ENCODE measurements around the gene FZD8. TPM values are rescaled to one million over a fixed set of nuclear protein-coding genes. Genes with fewer than 3 reads are reported as not detected.

Gene FZD8
- total and polyA plus RNA-seq, 5 donors from 2014 or later = 0.12 TPM; not detected in 4

DNA sequence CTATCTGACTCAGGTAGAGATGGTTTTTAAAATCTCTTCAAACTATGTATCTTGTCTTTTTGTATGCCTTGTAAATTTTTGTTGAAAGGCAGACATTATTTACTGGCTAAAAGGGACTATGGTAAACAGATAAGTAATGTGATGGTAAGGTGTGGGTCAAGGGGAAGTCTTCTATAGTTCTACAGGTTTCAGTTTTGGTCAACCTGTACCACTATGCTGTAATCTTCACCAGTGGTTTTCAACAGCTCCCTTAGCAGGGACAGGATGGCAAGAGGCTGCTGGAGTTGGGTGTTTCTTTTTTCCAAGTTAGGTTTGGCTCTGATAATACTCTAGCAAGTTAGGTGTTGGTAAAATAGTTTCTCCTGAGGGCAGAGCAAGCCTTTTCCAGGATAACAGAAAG lies 32.7 kb upstream of the FZD8 start:
- Mint-ChIP-seq H3K27ac (no peak overlapping the region), H3K27me3 (no peaks in the 10 kb centered on the region), H3K36me3 (no peaks in the 10 kb centered on the region), H3K9me3 (peaks cover 0 to 7% (median 3%) of the 10 kb centered on the region in 7 donors), H3K4me1 (no peaks in the 10 kb centered on the region), H3K4me3 (no peak overlapping the region)
- Histone ChIP-seq H3K4me3 (ENCODE audit: low read depth, low read length) (no peak overlapping the region), H3K36me3 (ENCODE audit: control insufficient read depth, insufficient read depth, low read length) (no peaks in the 10 kb centered on the region), H3K27ac (ENCODE audit: insufficient read depth, low read length, poor library complexity, severe bottlenecking) (no peak overlapping the region), H3K4me1 (ENCODE audit: control insufficient read depth, insufficient read depth, low read length, poor library complexity, severe bottlenecking) (no peaks in the 10 kb centered on the region), H3K27me3 (ENCODE audit: control insufficient read depth, insufficient read depth, low read length) (no peaks in the 10 kb centered on the region), H3K9me3 (ENCODE audit: control insufficient read depth in 2 of 2, low read length in 2 of 2) (no peaks in the 10 kb centered on the region)
- DNase-seq (no peak), ATAC-seq (ENCODE audit: low read depth in 2 of 2) (no peak)

DNA sequence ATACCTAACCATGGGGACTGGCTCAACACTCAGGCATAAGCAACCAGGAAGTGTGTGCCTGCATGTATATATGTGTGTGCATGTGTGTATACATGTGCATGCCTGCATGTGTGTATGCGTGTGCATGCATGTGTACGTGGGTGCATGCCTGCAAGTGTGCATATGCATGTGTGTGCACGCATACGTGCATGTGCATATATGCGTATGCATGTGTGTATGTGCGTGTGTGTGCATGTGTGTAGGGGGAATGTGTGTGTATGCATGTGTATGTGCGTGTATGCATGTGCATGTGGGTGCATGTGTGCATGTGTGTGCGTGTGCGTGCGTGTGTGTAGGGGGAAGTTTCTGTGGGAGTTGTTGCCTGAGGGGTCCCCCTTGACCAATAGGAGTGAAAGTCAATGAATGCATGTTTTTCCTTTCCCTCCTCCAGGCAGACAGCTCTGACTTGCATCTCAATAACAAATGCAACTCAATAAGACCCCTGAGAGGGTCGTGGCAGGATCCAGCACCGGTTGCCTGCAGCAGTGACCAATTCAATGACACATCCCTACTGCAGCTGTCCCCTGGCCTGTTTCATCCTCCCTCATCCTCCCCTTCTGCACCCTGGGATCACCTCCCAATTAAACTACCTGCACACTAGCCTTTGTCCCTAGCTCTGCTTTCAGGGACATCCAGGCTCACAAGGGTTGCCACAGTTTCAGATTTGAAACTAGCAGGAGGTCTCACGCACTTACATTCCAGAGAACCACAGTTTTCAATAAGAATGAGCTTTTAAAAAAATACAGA lies 27.0 kb upstream of the FZD8 start:
- Histone ChIP-seq H3K9me3 (ENCODE audit: control insufficient read depth in 2 of 2, low read length in 2 of 2) (no peaks in the 10 kb centered on the region), H3K27me3 (ENCODE audit: control insufficient read depth, insufficient read depth, low read length) (no peaks in the 10 kb centered on the region), H3K4me1 (ENCODE audit: control insufficient read depth, insufficient read depth, low read length, poor library complexity, severe bottlenecking) (no peaks in the 10 kb centered on the region), H3K27ac (ENCODE audit: insufficient read depth, low read length, poor library complexity, severe bottlenecking) (no peak overlapping the region), H3K36me3 (ENCODE audit: control insufficient read depth, insufficient read depth, low read length) (no peaks in the 10 kb centered on the region), H3K4me3 (ENCODE audit: low read depth, low read length) (no peak overlapping the region)
- H3K27ac Mint-ChIP-seq = peak overlapping the region in 1 of 3 donors; percentile 62
- ATAC-seq (ENCODE audit: low read depth in 2 of 2) = no peak
- no peaks in the 10 kb centered on the region for H3K27me3 Mint-ChIP-seq
- peaks cover 0 to 4% (median 0%) of the 10 kb centered on the region in 4 donors for H3K4me1 Mint-ChIP-seq
- DNase-seq = no peak
- peaks cover 0 to 15% (median 9%) of the 10 kb centered on the region in 7 donors for H3K9me3 Mint-ChIP-seq
- H3K4me3 Mint-ChIP-seq = no peak overlapping the region
- no peaks in the 10 kb centered on the region for H3K36me3 Mint-ChIP-seq

DNA sequence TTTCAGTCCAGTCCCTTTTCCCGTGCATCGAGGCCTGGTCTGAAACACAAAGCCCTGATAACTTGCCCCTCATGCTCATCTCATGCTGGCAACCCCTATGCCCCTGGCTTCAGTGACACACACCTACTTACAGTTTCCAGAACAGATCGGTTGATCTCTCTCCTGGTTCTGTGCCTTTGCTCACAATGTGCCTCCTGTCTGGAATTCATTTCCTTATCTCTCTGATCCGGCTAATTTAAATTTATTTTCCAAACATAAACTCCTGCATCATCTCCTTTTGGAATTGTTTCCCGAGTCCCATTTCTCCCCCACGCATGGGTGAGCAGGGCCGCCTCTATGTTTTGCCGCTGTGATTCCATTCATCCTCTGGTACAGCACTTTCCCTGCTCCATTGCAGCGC lies 25.9 kb upstream of the FZD8 start:
- H3K27me3 Mint-ChIP-seq = peaks cover 4% of the 10 kb centered on the region
- H3K4me1 Mint-ChIP-seq = peaks cover 0 to 4% (median 0%) of the 10 kb centered on the region in 4 donors
- no peak for ATAC-seq (ENCODE audit: low read depth in 2 of 2)
- no peak overlapping the region for H3K27ac Mint-ChIP-seq
- no peak for DNase-seq
- Histone ChIP-seq H3K36me3 (ENCODE audit: control insufficient read depth, insufficient read depth, low read length) (no peaks in the 10 kb centered on the region), H3K27ac (ENCODE audit: insufficient read depth, low read length, poor library complexity, severe bottlenecking) (no peak overlapping the region), H3K9me3 (ENCODE audit: control insufficient read depth in 2 of 2, low read length in 2 of 2) (no peaks in the 10 kb centered on the region), H3K4me1 (ENCODE audit: control insufficient read depth, insufficient read depth, low read length, poor library complexity, severe bottlenecking) (no peaks in the 10 kb centered on the region), H3K4me3 (ENCODE audit: low read depth, low read length) (no peak overlapping the region), H3K27me3 (ENCODE audit: control insufficient read depth, insufficient read depth, low read length) (no peaks in the 10 kb centered on the region)
- no peak overlapping the region for H3K4me3 Mint-ChIP-seq
- H3K9me3 Mint-ChIP-seq = peaks cover 0 to 15% (median 9%) of the 10 kb centered on the region in 7 donors
- no peaks in the 10 kb centered on the region for H3K36me3 Mint-ChIP-seq

DNA sequence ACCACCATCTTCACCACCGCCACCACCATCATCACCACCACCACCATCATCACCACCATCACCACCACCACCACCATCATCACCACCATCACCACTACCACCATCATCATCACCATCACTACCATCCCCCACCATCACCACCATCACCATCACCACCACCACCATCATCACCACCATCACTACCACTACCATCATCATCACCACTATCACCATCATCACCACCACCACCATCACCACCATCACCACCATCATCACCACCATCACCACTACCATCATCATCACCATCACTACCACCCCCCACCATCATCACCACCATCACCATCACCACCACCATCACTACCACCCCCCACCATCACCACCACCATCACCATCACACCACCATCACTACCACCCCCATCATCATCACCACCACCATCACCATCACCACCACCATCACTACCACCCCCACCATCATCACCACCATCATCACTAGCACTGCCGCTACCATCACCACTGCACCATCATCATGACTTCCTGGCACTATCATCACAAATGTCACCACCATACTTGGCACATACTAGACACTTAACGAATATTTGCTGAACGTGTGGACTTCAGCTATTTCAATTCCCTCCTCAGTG lies 25.3 kb upstream of the FZD8 start:
- Histone ChIP-seq H3K4me3 (ENCODE audit: low read depth, low read length) (no peak overlapping the region), H3K36me3 (ENCODE audit: control insufficient read depth, insufficient read depth, low read length) (no peaks in the 10 kb centered on the region), H3K27me3 (ENCODE audit: control insufficient read depth, insufficient read depth, low read length) (no peaks in the 10 kb centered on the region), H3K27ac (ENCODE audit: insufficient read depth, low read length, poor library complexity, severe bottlenecking) (no peak overlapping the region), H3K4me1 (ENCODE audit: control insufficient read depth, insufficient read depth, low read length, poor library complexity, severe bottlenecking) (no peaks in the 10 kb centered on the region), H3K9me3 (ENCODE audit: control insufficient read depth in 2 of 2, low read length in 2 of 2) (no peaks in the 10 kb centered on the region)
- H3K4me1 Mint-ChIP-seq = peaks cover 0 to 4% (median 0%) of the 10 kb centered on the region in 4 donors
- H3K4me3 Mint-ChIP-seq = no peak overlapping the region
- DNase-seq = no peak
- H3K27me3 Mint-ChIP-seq = peaks cover 4% of the 10 kb centered on the region
- peaks cover 0 to 15% (median 9%) of the 10 kb centered on the region in 7 donors for H3K9me3 Mint-ChIP-seq
- no peak for ATAC-seq (ENCODE audit: low read depth in 2 of 2)
- peak overlapping the region in 1 of 3 donors; percentile 57 for H3K27ac Mint-ChIP-seq
- no peaks in the 10 kb centered on the region for H3K36me3 Mint-ChIP-seq

DNA sequence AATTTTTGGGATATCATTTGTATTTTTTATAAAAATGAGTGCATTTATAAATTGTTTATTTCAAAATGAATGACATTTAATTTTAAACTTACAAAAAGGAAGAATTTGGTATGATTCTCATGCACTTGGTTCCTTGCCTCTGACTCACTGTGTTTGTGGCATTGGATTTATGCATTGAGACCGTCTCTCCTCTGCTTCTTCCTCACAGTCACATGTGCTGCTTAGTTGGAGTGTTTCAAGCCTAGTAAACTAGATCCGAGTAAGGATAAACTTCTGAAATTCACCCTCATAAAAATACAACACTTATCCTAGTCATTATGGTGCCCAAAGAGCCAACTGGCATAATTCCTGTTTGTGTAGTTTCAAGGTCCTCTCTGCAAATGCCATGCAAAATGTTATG lies 19.1 kb upstream of the FZD8 start:
- no peaks in the 10 kb centered on the region for H3K36me3 Mint-ChIP-seq
- no peak for DNase-seq
- ATAC-seq (ENCODE audit: low read depth in 2 of 2) = no peak

DNA sequence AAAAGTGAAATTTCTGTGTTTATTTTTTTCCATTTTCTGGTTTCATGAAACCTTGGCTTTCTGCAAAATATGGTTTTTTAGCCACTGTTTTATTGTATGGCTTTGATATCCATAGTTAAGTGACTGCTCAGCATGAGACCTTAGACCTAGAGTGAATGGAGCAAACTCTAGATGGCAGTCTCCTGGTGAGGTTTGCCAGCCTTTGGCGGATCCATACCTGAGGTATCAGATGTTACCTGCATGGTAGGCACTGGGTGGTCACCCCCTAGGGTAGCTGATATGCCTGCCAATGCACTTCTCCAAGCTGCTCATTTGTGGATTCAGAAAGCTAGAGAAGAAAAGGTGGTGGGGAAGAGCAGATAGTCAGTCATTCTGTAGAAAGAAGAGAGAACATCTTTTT lies 17.4 kb upstream of the FZD8 start:
- Mint-ChIP-seq H3K36me3 (no peaks in the 10 kb centered on the region), H3K27ac (no peak overlapping the region), H3K27me3 (peaks cover 21% of the 10 kb centered on the region), H3K4me1 (no peaks in the 10 kb centered on the region), H3K9me3 (peaks cover 0 to 7% (median 0%) of the 10 kb centered on the region in 7 donors), H3K4me3 (no peak overlapping the region)
- Histone ChIP-seq H3K4me1 (ENCODE audit: control insufficient read depth, insufficient read depth, low read length, poor library complexity, severe bottlenecking) (no peaks in the 10 kb centered on the region), H3K27ac (ENCODE audit: insufficient read depth, low read length, poor library complexity, severe bottlenecking) (no peak overlapping the region), H3K27me3 (ENCODE audit: control insufficient read depth, insufficient read depth, low read length) (no peaks in the 10 kb centered on the region), H3K4me3 (ENCODE audit: low read depth, low read length) (no peak overlapping the region), H3K9me3 (ENCODE audit: control insufficient read depth in 2 of 2, low read length in 2 of 2) (peaks cover 0 to 2% of the 10 kb centered on the region in 2 experiments), H3K36me3 (ENCODE audit: control insufficient read depth, insufficient read depth, low read length) (no peaks in the 10 kb centered on the region)
- ATAC-seq (ENCODE audit: low read depth in 2 of 2) = no peak
- DNase-seq = no peak

More for the DNA sequence above, 19.1 kb upstream of the FZD8 start:
- peaks cover 21% of the 10 kb centered on the region for H3K27me3 Mint-ChIP-seq
- no peaks in the 10 kb centered on the region for H3K4me1 Mint-ChIP-seq
- Histone ChIP-seq H3K4me1 (ENCODE audit: control insufficient read depth, insufficient read depth, low read length, poor library complexity, severe bottlenecking) (no peaks in the 10 kb centered on the region), H3K27ac (ENCODE audit: insufficient read depth, low read length, poor library complexity, severe bottlenecking) (no peak overlapping the region), H3K9me3 (ENCODE audit: control insufficient read depth in 2 of 2, low read length in 2 of 2) (peaks cover 0 to 2% of the 10 kb centered on the region in 2 experiments), H3K36me3 (ENCODE audit: control insufficient read depth, insufficient read depth, low read length) (no peaks in the 10 kb centered on the region), H3K4me3 (ENCODE audit: low read depth, low read length) (no peak overlapping the region), H3K27me3 (ENCODE audit: control insufficient read depth, insufficient read depth, low read length) (no peaks in the 10 kb centered on the region)
- H3K27ac Mint-ChIP-seq = no peak overlapping the region
- peaks cover 0 to 7% (median 0%) of the 10 kb centered on the region in 7 donors for H3K9me3 Mint-ChIP-seq
- H3K4me3 Mint-ChIP-seq = no peak overlapping the region

DNA sequence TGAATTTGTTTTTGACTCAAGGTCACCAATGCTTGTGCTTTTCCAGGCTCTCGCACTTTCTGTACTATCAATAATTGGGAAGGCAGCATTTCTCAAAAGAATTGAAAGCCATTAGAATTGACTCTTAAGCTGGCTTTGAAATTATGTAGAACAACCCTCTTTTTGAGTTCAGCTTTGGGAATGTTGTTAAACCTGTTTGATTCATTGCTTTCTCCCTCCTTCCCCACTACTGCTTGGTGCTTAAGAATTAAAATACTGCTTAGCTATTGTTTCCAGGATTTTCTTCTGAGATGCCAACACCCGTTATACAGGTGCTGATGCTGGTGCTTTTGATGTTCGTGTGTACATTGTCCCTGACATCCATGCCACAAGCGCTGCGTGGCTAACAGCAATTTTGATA lies 15.5 kb upstream of the FZD8 start:
- Mint-ChIP-seq H3K36me3 (no peaks in the 10 kb centered on the region), H3K27me3 (peaks cover 18% of the 10 kb centered on the region)
- ATAC-seq (ENCODE audit: low read depth in 2 of 2) = no peak

More for the DNA sequence above, 15.5 kb upstream of the FZD8 start:
- Histone ChIP-seq H3K27me3 (ENCODE audit: control insufficient read depth, insufficient read depth, low read length) (no peaks in the 10 kb centered on the region), H3K36me3 (ENCODE audit: control insufficient read depth, insufficient read depth, low read length) (no peaks in the 10 kb centered on the region), H3K9me3 (ENCODE audit: control insufficient read depth in 2 of 2, low read length in 2 of 2) (peaks cover 0 to 2% of the 10 kb centered on the region in 2 experiments), H3K27ac (ENCODE audit: insufficient read depth, low read length, poor library complexity, severe bottlenecking) (no peak overlapping the region), H3K4me1 (ENCODE audit: control insufficient read depth, insufficient read depth, low read length, poor library complexity, severe bottlenecking) (no peaks in the 10 kb centered on the region), H3K4me3 (ENCODE audit: low read depth, low read length) (no peak overlapping the region)
- no peak overlapping the region for H3K27ac Mint-ChIP-seq
- H3K4me1 Mint-ChIP-seq = peaks cover 0 to under 1% (median 0%) of the 10 kb centered on the region in 4 donors
- no peak for DNase-seq
- no peak overlapping the region for H3K4me3 Mint-ChIP-seq
- H3K9me3 Mint-ChIP-seq = peaks cover 0 to 7% (median 0%) of the 10 kb centered on the region in 7 donors

Data from CD4-positive, CD25-positive, alpha-beta regulatory T cell (primary cell).